ENCODE measurements around the gene PRPH. TPM values are rescaled to one million over a fixed set of nuclear protein-coding genes. Genes with fewer than 3 reads are reported as not detected.

The PRPH gene
- total RNA-seq, 1 donor from 2014 or later, result 1.0 TPM

GRCh38 chr12:49345051-49345824 lies 50.3 kb downstream of the PRPH start:
- H3K36me3 ChIP-seq, result no peaks in the 10 kb centered on the region
- DNase-seq, result no peak

DNA sequence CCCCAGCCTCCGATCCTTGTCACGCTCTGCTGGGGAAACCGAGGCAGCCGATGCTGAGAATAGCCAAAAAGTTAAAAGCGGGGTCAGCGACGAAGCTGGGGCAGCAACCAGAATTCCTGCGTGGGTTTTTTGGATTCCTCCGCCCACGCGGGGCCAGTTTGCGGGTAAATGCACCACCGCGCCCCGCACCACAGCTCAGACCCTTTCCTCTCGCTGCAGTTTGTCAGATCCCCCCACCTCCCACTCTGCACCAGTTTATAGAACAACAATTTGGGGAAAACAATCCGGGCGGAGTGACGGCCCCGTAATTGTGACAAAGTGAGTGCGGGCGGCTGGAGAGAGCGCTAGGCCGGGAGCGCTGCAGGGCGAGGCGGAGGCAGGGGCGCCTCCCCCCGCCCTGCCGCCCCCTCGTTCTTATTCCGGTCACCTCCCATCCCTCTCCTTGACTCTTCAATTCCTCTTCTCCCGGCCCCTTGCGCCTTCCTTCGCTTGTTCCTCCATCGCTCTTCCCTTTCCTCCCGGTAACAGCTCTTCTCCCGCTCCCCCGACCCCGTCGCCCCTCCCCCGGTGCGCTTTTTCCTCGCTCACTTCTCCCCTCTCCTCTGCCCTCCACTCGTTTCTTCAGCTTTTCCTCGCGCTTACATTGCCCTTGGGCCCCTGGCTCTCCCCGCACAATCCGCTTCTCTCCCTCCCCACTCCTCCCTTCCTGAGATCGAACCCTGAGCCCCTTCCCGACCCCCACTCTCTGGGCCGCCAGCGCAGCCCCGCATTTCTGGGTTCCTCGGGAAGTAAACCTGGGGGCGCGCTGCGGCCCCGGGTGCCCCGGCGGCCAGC lies 51.1 kb downstream of the PRPH start:
- DNase-seq (no peak), ATAC-seq (no peak)
- intact Hi-C loops (cut with DNase I), result no loop called here
- Histone ChIP-seq H3K27me3 (ENCODE audit: low read depth) (peaks cover 92% of the 10 kb centered on the region), H3K27ac (no peak overlapping the region), H3K4me1 (peaks cover 59% of the 10 kb centered on the region), H3K4me3 (peak overlapping the region; percentile 45), H3K36me3 (no peaks in the 10 kb centered on the region), H3K9me3 (no peaks in the 10 kb centered on the region)
- no peak for TF ChIP-seq CTCF (IDR thresholded peaks at IDR 0.05)

More at GRCh38 chr12:49345051-49345824, 50.3 kb downstream of the PRPH start:
- no peaks in the 10 kb centered on the region for H3K9me3 ChIP-seq
- H3K27ac ChIP-seq, result no peak overlapping the region
- peaks cover 59% of the 10 kb centered on the region for H3K4me1 ChIP-seq
- intact Hi-C loops (cut with DNase I), result no loop called here
- H3K4me3 ChIP-seq, result peak overlapping the region; percentile 45
- no peak for TF ChIP-seq CTCF (IDR thresholded peaks at IDR 0.05)
- ATAC-seq, result peak in 1 of 2 donors; percentile 26
- H3K27me3 ChIP-seq (ENCODE audit: low read depth), result peaks cover 89% of the 10 kb centered on the region

DNA sequence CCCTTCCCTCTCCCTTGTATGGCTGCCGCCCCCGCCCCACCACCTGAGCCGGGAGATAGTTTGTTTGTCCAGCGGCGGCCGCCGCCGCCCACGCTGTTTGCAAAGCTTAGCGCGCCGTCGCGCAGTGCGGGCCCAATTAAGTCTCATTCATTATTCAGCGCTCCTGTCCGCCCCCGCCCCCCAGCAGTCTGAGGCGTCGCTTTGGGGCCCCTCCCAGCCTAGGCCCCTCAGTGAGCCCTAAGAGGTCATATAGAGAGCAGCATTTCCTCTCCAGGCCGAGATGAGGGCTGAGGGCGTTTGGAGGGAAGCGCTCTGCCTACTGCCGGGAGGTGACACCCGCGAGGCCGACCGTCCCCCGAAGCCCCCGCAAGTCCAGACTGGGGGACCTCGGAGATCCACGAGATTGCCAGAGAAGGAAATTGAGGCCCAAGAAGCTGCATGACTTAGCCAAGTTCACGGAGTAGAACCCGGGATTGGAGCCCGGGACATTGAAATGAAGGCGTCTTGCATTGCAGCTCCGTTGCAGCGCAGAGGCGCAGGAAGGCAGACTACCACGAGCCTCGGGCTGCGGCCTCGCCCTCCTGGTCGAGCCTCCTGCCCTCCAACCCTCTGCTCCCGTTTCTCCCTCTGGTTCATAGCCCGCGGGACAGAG lies 51.8 kb downstream of the PRPH start, which contains the start of gene DNAJC22:
Gene DNAJC22, plus strand, starts transcription at position 230 of the 652 bp plus-strand sequence. CDS start 1,985 bp downstream, outside the sequence.
- no peaks in the 10 kb centered on the region for H3K36me3 ChIP-seq
- no peak for TF ChIP-seq CTCF (IDR thresholded peaks at IDR 0.05)
- ATAC-seq (peak; percentile 2 to 24), DNase-seq (no peak)
- intact Hi-C loops (cut with DNase I), result no loop called here
- no peak within 1 kb of the TSS for H3K27ac ChIP-seq
- H3K27me3 ChIP-seq (ENCODE audit: low read depth), result peaks cover 94% of the 10 kb centered on the region
- H3K9me3 ChIP-seq, result no peaks in the 10 kb centered on the region
- peaks cover 59% of the 10 kb centered on the region for H3K4me1 ChIP-seq
- peak within 1 kb of the TSS; percentile 45 for H3K4me3 ChIP-seq

- intact Hi-C loops (cut with DNase I), result no loop called here
- ATAC-seq, result peak; percentile 89 to 90
- peaks cover 87% of the 10 kb centered on the region for H3K27me3 ChIP-seq (ENCODE audit: low read depth)
- H3K4me3 ChIP-seq, result peak overlapping the region; percentile 45
- no peaks in the 10 kb centered on the region for H3K36me3 ChIP-seq
- no peak overlapping the region for H3K27ac ChIP-seq
- peak; percentile 76 for DNase-seq
- H3K9me3 ChIP-seq, result no peaks in the 10 kb centered on the region
- TF ChIP-seq CTCF (IDR thresholded peaks at IDR 0.05), result peak; percentile 97
- peaks cover 52% of the 10 kb centered on the region for H3K4me1 ChIP-seq
Measured at GRCh38 chr12:49347311-49348193, 52.6 kb downstream of the PRPH start.

Other genes starting within 250 kb of the PRPH start
- gene KMT2D, start 234.4 kb upstream of the PRPH start, total RNA-seq, result 114 TPM
- 1.5 TPM for gene RHEBL1, start 225.2 kb upstream of the PRPH start, total RNA-seq
- 1.5 TPM for gene DHH, start 200.3 kb upstream of the PRPH start, total RNA-seq
- 61.7 TPM for gene LMBR1L, start 184.3 kb upstream of the PRPH start, total RNA-seq
- 575 TPM for gene TUBA1B, start 163.8 kb upstream of the PRPH start, total RNA-seq
- 120 TPM for gene TUBA1A, start 106.1 kb upstream of the PRPH start, total RNA-seq
- gene TUBA1C, start 30.1 kb upstream of the PRPH start, total RNA-seq, result 96.0 TPM
- 1.4 TPM for gene TROAP, start 28.1 kb downstream of the PRPH start, total RNA-seq
- gene C1QL4, start 42.0 kb downstream of the PRPH start, total RNA-seq, result not detected
- 0.18 TPM for gene DNAJC22, start 51.7 kb downstream of the PRPH start, total RNA-seq
- 17.3 TPM for gene SPATS2, start 72.3 kb downstream of the PRPH start, total RNA-seq
- 2.3 TPM for gene KCNH3, start 243.9 kb downstream of the PRPH start, total RNA-seq